Loucy (cell line): ENCODE data around the gene KCNJ13.

Source experiments
- EZH2phosphoT487 ChIP-seq: fragments of 200-600 bp; IDR thresholded peaks from 2 replicates; pipeline ENCODE4 v1.6.1; 2018; ENCODE audit warnings: antibody characterized with exemption, mild to moderate bottlenecking, moderate library complexity, borderline replicate concordance
- TF ChIP-seq, protein P1 (sequence below): fragments of 200-600 bp; sonication (generic); conservative IDR thresholded peaks from 2 replicates; pipeline ENCODE4 v1.5.1; 2014; ENCODE audit warnings: mild to moderate bottlenecking, antibody characterized with exemption, low read length

DNA sequence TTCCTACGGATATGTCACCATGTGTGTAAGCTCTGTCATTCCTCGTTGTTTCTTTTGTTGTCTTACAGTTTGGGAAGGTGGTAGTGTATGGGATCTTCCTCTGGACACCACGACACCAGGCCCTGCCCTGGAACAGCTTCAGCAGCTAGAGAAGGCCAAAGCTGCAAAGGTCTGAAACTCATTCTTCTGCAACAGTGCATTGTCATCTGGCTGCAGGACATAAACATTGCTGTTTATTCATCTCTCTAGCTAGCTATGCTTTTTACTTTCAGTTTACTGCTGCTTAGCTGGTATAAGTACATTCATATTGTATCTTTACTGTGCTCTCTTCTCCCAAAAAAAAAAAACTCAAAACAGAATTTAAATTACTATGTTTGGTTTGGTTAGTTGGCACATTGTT, 39.2 kb upstream of the KCNJ13 start:
- TF ChIP-seq, protein P1, sequence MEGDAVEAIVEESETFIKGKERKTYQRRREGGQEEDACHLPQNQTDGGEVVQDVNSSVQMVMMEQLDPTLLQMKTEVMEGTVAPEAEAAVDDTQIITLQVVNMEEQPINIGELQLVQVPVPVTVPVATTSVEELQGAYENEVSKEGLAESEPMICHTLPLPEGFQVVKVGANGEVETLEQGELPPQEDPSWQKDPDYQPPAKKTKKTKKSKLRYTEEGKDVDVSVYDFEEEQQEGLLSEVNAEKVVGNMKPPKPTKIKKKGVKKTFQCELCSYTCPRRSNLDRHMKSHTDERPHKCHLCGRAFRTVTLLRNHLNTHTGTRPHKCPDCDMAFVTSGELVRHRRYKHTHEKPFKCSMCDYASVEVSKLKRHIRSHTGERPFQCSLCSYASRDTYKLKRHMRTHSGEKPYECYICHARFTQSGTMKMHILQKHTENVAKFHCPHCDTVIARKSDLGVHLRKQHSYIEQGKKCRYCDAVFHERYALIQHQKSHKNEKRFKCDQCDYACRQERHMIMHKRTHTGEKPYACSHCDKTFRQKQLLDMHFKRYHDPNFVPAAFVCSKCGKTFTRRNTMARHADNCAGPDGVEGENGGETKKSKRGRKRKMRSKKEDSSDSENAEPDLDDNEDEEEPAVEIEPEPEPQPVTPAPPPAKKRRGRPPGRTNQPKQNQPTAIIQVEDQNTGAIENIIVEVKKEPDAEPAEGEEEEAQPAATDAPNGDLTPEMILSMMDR, result no peak
- no peak for TF ChIP-seq EZH2phosphoT487
